HG03196 (cell line): ENCODE data around the gene DDX41.
A peak's percentile ranks its signal among the peaks of the same experiment; 100 is the strongest.

Experiments used
- ATAC-seq: cut with Tn5 transposase; IDR thresholded peaks from one replicate; pipeline ENCODE4 v1.9.1; 2021; ENCODE audit not compliant: unreplicated experiment

Gene DDX41

DNA sequence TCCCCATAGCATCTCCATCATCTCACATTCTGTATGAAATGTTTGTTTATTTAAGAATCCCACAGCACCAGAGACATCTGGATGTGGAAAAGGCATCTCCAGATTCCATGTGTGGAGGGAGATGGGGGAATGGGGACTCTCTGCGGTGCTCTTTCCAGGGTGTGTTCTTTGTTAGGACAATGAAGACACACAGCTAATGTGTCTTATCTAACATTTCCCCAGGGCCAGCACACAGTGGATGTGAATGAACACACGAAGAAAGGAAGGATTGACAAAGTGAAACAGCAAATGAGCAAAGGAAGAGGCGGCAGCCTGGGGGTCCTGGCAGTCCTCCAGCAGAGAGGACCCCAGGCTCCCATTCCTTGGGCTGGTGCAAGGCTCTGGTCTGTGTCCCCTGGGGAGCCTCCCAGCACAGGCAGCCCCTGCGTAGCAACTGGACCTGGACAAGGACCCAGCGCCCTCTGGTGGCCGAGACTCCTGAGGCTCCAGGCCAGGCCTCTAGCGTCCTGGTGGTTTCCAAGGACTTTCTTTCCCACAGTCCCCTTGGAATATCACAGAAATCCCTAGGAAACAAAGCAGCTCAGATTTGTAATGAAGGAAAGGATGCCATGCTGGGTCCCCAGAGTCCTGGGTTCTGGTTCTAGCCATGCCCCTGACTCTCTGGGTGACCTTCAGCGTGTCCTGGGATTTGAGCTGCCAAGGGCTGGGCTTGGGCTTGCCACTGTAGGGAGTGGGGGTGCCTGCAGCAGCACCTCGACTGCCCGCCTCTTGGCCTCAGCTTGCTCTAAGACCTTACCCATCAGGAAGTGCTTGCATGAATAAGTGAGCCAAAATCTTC is 15.9 kb downstream of the DDX41 start:
- ATAC-seq = no peak

DNA sequence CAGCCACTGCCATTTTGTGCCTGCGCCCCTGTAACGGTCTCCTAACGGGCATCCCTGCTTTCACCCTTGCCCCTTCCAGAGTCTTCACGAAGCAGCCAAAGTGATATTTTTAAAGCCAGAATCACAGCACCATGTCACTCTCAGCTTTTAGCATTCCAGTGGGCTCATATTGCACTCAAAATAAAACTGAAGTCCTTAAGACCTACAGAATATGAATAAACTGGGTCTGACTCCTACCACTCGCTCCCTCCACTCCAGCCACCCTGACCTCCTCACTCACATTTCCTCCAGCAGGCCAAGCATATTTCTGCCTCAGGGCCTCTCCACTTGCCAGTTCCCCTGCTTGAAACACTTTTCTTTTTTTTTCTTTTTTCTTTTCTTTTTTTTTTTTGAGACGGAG is 16.9 kb downstream of the DDX41 start:
- no peak for ATAC-seq

DNA sequence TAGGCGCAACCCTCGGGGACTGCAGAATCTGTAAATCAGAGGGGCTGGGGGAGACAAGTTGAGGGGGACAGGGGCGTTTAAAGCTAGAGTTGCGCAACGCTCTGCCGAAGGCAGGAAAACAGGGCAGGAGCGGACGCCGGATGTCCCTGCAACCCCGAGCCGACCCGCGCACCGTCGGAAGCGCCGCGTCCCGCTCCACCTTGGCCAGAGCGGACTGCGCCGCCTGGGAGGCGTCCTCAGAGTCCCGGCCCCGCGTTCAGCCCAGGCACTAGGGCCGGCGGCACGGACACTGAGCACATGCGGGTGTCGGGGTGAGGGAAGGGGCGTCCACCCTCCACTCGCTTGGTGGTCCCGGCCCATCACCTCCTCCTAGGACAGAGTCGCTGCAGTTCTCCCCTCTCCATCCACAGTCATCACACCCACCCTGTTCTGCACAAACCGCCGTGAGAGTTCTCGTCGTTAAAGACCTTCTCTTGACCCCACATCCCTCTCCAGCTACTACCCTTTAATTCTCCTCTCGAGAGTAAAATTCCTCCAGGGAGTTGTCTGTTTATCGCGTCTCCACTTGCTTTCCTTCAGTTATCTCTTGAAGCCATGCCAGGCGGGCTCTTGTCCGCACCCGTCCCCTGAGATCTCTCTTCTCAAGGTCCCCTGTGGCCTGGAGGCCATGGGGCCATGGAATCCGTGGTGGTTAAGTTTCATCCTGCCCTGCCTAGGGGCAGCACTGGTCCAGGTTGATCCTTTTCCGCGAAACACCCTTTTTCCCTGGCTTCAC is 18.6 kb downstream of the DDX41 start:
- no peak for ATAC-seq

DNA sequence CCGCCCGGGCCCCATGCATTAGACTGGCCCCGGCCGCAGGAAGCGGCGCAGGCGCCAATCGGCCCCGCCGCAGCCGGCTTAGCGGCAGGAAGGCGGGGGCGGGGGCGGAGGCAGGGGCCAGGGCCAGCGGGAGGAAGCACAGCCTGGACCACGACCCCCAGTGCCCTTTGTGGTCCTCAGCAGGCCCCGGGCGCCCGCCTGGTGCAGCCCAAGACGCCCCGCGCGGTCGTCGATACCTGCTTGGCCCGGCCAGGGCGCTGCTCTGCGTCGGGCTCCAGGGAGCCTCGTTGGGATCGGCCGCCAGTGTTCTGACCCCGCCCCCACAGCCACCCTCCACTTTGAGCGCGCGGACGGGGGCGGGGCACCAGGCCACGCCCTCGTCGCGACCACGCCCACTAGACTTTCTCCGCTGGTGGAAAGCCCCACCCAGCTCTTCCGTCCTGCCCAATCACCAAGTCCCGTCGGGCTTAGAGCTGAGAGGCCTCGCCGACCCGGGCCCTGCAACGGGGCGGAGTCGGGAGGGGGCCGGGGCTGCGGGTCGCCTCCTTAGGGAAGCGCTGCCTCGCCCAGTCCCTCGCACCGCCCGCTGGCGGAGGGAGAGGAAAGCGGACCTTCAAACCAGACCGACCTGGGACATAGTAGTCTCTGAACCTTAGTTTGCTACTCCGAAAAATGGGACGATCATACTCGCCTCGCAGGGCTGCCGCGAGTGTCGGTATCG is 19.3 kb downstream of the DDX41 start, which contains the start of gene PDLIM7:
Gene PDLIM7, minus strand, starts transcription at position 313 of the 721 bp plus-strand sequence. CDS start 1,092 bp downstream, outside the sequence.
- peak; percentile 75 for ATAC-seq

DNA sequence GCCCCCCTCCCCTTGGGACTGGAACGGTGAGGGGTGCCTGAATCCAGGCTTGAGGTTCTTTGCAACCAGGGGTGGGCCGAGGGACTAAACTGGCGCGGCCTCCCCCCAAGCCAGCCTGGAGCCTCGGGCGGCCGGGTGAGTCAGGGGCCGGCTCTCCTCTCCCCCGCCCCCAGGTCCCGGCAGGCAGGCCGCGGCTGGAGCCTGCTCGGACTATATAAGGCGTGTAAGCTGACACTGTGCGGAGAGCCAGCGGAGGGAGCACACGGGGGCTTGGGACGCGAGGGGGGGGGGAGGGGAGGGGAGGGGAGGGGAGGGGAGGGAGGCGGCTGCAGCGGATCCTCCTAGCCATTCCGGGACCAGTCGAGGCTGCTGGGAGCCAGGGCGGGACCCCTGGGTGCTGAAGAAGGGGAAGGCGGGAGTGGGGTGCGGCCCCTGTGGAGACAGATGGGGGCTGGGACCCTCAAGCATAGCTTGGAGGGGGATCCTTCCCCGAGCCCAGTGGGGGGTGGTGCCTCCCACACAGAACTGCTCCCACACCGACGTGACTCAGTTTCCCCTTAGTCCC is 20.0 kb downstream of the DDX41 start:
- ATAC-seq = no peak

DNA sequence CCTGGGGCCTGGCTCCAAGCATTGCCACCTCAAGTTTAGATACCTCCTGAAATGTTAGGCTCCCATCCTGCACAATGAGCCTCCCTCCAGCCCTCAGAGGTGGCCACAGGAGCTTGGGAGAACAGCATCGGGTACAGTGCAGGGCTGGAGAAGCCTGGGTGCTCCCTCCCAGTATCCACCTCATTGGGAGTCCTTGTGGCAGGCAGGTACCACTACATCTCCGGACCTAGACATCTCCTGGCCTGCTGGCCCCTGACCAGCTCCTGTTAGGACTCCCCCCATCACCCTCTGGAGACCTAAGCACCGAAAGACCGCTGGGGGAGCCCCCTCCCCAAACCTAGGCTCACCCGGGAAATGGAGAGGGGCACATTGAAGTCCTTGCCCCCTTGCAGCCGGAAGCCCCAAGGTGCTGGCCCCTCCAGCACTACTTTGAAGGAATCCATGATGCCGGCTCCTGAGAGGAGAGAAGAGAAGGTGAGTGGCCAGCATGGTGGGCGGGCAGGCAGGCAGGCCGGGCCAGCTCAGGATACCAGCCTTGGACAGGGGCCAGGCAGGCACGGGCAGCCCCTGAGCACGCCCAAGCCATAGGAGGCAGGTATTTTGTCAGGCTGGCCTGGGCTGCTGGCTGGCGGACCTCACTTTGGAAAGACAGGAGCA is 20.6 kb downstream of the DDX41 start:
- no peak for ATAC-seq

DNA sequence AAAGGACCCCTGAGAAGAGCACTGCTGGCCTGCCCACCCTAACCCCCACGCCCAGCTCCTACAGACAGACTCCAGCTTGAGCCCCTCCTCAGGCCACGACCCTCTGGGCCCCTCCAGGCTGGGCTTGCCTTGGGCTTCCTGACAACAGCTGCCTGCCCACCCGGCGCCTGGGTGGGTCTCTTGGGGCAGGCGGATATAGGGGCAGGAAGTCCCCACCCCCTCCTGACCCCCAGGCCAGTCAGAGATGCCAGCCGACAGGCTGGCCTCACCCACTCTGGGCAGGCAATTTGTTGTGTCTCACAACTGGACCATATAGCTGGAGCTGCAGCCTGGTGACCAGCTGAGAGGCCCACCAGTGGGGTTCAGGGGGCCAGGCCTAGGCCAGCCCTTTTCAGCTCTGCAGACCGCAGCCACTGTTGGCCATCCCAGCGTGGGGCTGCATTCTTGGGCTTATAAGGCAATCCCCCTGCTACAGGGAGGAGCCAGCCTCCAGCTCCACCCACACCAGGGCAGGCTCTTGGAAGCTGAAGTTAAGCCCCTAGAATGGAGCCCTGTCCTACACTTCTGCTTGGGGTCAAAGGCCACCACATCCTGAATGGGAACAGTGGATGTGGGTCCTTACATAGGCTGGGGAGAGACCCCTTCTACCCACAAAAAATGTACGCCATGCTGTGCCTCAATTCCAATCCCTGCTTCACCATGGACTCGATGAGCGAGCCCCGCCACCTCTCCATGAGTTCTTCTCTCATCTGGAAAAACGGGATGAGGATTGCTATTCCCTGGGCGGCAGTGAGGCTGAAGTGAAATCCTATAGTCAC is 21.3 kb downstream of the DDX41 start:
- no peak for ATAC-seq

DNA sequence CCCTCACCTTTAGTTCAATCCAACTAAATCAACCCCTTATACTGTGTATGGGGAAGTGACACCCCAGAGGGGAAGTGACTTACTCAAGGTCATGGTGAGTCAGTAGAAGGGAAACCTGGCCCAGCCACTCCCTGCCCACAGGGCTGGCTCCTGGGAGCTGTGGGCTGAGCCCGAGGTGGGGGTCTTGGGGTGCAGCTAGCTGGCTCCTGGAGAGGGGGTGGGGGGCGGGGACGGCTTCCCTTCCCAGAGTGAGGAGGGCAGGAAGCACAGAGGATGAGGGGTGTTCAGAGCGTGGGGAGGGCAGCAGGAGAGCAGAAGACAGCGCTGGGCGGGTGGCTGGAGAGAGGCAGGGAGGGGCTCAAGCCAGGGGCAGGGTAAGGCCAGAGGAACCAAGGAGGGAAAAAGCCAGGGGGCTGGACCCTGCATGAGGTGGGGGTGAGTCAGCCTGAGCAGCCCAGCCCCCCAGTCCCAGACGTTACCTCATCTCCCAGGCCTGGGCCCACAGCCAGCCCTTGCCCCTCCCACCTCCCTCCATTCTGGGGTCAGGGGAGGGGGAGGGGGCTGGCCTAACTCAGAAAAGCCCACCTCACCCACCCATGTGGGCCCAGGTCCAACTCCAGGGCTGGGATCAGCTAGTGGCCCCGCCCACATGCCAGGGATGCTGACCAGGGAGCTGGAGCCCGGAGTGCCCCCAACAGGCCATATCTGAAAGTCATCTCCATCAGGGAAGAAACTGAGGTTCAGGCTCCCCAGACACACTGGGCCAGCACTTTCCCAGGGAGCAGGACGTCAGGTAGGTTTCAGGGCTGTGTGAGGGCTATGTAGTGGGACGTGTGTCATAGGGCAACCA is 22.2 kb downstream of the DDX41 start:
- no peak for ATAC-seq

DNA sequence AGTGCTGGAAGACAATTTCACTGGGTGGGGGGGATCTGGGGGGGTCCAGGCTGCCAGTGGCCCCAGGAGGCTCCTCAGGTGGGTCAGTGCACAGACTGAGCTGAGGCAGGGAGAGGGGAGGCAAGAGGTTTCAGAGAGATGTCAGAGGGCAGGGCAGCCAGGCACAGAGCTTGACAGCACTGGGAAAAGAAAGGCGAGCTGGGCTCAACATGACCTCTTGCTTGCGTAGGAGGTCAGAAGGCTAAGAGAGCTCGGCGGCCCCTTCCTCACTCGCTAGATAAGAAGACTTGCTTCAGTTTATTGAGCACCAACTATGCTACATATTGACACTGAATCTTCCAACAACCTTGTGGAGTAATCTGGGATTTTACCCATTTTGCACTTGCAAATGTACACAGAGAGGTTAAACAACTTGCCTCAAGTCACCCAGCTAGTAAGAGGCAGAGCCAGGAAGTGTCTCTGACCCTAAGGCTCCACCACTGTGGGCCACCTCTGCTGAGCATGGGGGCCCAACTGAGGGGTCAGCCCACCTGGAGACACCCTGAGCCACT is 22.9 kb downstream of the DDX41 start:
- no peak for ATAC-seq

DNA sequence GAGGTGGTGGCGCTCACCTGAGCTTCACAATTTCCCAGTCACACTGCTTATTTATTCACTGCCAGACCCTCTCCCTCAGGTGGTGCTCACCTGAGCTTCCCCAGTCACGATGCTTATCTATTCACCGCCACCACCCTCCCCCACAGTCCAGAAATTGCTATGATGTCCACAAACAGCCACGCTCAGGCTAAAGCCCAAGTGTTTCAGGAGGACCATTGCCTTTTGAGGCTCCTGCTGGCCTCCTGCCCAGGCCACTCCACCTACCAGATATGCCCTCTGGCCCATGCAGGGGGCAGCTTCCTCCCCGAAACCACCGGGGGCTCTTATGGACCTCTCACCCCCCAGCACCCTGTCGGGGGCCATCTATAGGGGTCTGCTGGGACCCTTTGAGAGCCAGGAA is 23.9 kb downstream of the DDX41 start:
- no peak for ATAC-seq

DNA sequence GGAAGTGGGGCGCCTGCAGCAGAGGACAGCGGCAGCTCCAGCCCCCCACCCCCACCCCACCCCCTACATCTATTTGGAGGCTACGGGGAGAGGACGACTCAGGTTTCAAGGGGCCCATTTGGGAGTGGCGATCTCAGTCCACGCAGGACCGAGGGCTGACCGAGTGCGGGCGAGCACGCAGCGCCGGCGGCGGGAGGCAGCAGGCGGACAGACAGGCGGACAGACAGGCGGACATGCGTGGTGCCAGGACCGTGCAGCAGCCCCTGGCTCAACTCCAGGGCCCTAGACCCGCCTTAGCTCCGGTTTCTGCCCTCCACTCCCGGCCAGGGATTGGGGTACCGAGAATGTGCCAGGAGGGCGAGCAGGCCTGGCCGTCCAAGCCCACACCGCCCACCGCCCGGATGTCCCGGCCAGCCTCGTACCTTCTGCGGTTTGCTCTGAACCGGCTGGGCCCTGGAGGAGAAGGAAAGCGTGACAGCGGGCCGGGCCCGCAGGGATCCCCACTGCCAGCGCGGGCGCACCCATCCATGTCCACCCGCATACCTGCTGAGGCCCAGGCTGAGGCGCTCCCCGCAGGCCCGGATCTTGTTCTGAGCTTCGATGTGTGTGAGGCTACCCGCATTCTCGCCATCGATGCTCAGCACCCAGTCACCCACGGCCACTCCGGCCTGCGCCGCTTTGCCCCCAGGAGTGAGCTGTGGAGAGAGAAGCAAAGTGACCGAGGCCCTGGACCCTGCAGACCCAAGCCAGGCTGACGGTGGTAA is 24.6 kb downstream of the DDX41 start:
- no peak for ATAC-seq

DNA sequence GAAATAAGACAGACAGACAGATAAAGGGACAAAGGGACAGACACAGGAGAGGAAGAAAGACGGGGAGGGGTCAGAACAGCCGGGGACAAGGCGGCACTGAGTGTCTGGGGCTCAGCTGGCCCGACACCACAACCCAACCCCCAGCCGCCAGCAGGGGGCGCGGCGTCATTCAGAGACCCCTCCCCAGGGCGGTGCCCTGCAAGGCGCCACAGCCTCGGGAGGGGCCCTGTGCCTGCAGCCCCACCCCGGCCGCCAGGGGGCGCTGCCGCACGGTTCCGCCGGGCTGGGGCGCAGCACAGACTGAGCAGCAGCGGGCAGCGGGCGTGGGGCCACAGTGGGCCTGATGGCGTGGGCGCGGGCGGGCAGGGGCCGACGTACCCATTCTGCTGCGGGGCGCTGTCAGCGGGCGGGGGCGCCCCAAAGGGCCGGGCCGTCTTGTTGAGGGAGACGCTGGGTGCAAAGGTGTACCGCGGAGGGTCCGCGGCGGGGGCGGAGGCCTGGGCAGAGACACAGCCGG is 25.3 kb downstream of the DDX41 start:
- no peak for ATAC-seq

DNA sequence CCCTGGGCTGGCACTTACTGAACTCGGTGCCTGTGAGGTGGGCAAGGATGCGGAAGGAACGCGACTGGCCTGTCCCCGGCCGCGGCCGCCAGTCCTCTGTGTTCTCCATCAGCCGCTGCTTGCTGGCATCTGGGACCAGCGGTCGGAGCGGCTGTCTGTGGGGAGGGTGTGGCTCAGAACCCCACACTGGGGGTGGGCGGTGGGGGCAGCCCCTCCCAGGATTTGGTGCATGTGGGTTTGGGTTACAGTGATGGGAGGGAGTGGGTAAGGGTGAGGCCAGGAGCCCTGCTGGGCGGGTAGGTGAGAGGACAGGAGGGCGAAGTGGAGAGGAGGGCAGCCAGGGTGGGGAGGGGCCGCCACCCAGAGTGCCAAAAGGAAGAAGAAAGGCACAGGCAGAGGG is 25.8 kb downstream of the DDX41 start:
- no peak for ATAC-seq

DNA sequence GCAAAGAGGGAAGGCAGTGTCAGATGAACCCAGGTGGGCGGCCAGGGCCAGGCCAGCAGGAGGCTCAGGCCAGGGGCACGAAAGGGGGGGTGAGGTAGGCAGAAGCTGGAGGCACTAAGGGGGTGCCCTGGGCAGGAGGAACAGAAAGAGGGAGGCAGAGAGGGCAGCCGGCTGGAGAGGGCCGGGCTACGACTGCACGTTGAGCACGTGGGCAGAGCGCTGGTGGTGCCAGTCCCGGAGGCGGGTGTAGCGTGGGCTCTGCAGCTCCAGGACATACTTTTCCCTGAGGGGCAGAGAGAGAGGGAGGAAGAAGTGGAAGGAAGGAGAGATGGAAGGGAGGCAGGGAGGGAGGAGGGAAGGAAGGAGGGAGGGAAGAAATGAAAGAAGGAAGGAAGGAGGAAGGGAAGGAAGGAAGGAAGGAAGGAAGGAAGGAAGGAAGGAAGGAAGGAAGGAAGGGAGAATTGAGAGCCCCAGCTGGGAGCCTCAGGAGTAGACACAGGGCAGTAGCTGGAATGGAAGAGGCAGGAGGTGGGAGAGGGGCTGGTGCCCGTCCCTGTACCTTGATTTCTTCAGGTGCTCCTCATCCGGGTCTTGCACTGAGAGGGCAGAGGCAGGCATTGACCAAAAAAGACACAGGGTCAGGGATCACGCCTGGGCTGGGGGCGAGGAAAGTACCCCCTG is 26.3 kb downstream of the DDX41 start:
- ATAC-seq = no peak

DNA sequence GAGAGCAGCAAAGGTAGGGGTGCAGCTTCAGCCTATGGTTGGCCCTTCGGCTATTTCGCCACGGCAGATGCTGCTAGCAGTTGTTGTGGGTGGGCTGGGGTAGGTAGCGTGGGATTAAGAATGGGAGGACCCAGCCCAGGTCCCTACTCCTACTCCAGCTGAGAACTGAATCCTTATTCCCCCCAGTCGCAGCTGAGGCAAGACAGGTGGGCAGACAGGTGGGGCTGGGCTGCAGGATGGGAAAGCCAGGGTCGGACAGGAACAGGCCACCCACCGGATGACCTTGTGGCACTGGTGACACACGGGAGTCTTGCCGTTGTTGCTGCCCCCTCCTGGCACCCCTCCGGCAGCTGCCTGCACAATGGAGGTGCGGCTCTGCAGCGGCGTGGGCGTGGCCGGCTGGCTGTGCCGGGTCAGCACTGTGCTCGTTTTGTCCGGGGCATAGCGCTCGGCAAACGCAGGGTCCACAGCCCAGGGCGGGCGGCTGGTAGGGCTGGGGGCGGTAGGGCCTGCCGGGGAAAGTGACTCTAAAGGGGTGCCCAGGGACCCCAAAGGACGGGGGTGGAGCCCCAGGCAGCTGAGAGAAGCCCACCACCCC is 27.5 kb downstream of the DDX41 start:
- ATAC-seq = no peak

DNA sequence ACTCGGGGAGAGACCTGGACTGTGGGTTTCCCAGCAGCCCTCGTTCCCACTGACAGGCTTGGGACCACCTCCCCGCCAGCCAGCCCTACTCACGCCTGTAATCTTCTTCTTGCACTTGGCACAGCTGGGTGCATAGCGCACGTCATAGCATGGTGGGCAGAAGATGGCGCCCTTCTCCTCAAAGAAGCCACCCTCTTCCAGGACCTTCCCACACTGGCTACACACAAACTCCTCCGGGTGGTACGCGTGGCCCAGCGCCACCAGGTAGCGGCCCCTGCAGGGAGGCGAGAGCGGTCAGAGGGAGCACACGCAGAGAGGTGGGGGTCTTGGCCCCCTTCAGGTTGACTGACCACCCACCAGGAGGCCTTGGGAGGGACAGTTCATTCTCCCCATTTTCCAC is 28.8 kb downstream of the DDX41 start:
- ATAC-seq = no peak

DNA sequence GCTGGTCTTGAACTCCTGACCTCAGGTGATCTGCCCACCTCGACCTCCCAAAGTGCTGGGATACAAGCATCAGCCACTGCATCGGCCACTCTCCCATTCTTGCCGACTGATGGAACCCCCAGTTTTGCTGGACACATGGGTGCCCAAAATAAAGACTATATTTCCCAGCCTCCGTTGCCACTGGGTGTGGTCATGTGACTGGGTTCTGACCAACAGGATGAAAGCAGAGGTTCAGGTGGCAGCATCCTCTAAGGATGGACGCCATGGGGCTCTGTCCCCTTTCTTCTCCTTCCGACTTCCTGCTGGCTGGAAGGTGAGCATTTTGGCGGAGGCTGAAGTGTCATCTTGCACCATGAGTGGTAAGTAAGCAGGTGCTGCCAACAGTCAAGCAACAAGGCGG is 29.6 kb downstream of the DDX41 start:
- no peak for ATAC-seq
